B cell (primary cell): ENCODE results near the gene PPP3CA.

Source experiments
- EZH2 ChIP-seq: IDR thresholded peaks from 2 replicates; pipeline ENCODE4 v1.6.1; 2012; ENCODE audit warnings: borderline replicate concordance, low read depth, mild to moderate bottlenecking, moderate library complexity, low read length; ENCODE audit not compliant: insufficient read depth, poor library complexity, severe bottlenecking
- TF ChIP-seq, protein P1 (sequence below): fragments of 200-600 bp; IDR thresholded peaks from one replicate; pipeline ENCODE4 v1.8.0; 2022; ENCODE audit warnings: antibody characterized with exemption, mild to moderate bottlenecking

- TF ChIP-seq, protein P1, sequence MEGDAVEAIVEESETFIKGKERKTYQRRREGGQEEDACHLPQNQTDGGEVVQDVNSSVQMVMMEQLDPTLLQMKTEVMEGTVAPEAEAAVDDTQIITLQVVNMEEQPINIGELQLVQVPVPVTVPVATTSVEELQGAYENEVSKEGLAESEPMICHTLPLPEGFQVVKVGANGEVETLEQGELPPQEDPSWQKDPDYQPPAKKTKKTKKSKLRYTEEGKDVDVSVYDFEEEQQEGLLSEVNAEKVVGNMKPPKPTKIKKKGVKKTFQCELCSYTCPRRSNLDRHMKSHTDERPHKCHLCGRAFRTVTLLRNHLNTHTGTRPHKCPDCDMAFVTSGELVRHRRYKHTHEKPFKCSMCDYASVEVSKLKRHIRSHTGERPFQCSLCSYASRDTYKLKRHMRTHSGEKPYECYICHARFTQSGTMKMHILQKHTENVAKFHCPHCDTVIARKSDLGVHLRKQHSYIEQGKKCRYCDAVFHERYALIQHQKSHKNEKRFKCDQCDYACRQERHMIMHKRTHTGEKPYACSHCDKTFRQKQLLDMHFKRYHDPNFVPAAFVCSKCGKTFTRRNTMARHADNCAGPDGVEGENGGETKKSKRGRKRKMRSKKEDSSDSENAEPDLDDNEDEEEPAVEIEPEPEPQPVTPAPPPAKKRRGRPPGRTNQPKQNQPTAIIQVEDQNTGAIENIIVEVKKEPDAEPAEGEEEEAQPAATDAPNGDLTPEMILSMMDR = no peak
- TF ChIP-seq EZH2 = no peak
Measured at GRCh38 chr4:101141230-101141629, 206.1 kb downstream of the PPP3CA start.
